MM.1S (cell line): ENCODE measurements around the gene NDUFB10.

Experiments used
- DNase-seq: peaks from one replicate; pipeline ENCODE4 v3.0.0-alpha.2; 2015
- H2AFZ ChIP-seq: fragments of 300-600 bp; sonication (generic); 2 replicates; pipeline ENCODE4 v1.6.0; 2016; ENCODE audit warnings: antibody characterized with exemption, low read length
- H3F3A ChIP-seq: fragments of 300-600 bp; sonication (generic); 2 replicates; pipeline ENCODE4 v1.6.1; 2016; ENCODE audit warnings: mild to moderate bottlenecking, antibody characterized with exemption, low read length, moderate library complexity, mixed read lengths; ENCODE audit not compliant: insufficient read depth
- H3K27ac ChIP-seq: fragments of 300-600 bp; sonication (generic); 2 replicates; pipeline ENCODE4 v1.5.1; 2016; ENCODE audit warnings: mild to moderate bottlenecking, low read length
- H3K27me3 ChIP-seq: fragments of 300-600 bp; sonication (generic); replicated peaks from 2 replicates; pipeline ENCODE4 v1.6.0; 2016; ENCODE audit warnings: low read length; ENCODE audit not compliant: insufficient read depth
- H3K36me3 ChIP-seq: fragments of 300-600 bp; sonication (generic); replicated peaks from 2 replicates; pipeline ENCODE4 v1.6.1; 2016; ENCODE audit warnings: mild to moderate bottlenecking, low read length, mixed read lengths; ENCODE audit not compliant: insufficient read depth
- H3K4me1 ChIP-seq: fragments of 300-600 bp; sonication (generic); 2 replicates; pipeline ENCODE4 v1.6.1; 2016; ENCODE audit warnings: low read length, mixed read lengths
- H3K4me2 ChIP-seq: fragments of 300-600 bp; sonication (generic); 2 replicates; pipeline ENCODE4 v1.6.0; 2016; ENCODE audit warnings: low read depth, low read length
- H3K4me3 ChIP-seq: fragments of 300-600 bp; sonication (generic); 2 replicates; pipeline ENCODE4 v1.5.1; 2016; ENCODE audit warnings: low read length, mixed read lengths
- H3K79me2 ChIP-seq: fragments of 300-600 bp; sonication (generic); 2 replicates; pipeline ENCODE4 v1.6.1; 2016; ENCODE audit warnings: mixed run types, low read length, mixed read lengths
- H3K9ac ChIP-seq: fragments of 300-600 bp; sonication (generic); 2 replicates; pipeline ENCODE4 v1.6.1; 2016; ENCODE audit warnings: low read length, mixed read lengths
- H3K9me2 ChIP-seq: fragments of 300-600 bp; sonication (generic); replicated peaks from 2 replicates; pipeline ENCODE4 v1.6.1; 2016; ENCODE audit warnings: mild to moderate bottlenecking, low read length, mixed read lengths; ENCODE audit not compliant: insufficient read depth
- H3K9me3 ChIP-seq: fragments of 300-600 bp; sonication (generic); replicated peaks from 2 replicates; pipeline ENCODE4 v1.6.1; 2016; ENCODE audit warnings: mild to moderate bottlenecking, low read length, mixed read lengths; ENCODE audit not compliant: insufficient read depth
- H4K20me1 ChIP-seq: fragments of 300-600 bp; sonication (generic); 2 replicates; pipeline ENCODE4 v1.6.1; 2016; ENCODE audit warnings: mild to moderate bottlenecking, low read length, moderate library complexity, mixed read lengths; ENCODE audit not compliant: insufficient read depth
- CTCF ChIP-seq: fragments of 300-600 bp; sonication (generic); IDR thresholded peaks from 2 replicates; pipeline ENCODE4 v1.5.1; 2016; ENCODE audit warnings: antibody characterized with exemption, low read length, mixed read lengths
- EZH2 ChIP-seq: fragments of 300-600 bp; sonication (generic); optimal IDR thresholded peaks from 2 replicates; pipeline ENCODE3; 2017; ENCODE audit warnings: low read depth, mild to moderate bottlenecking, antibody characterized with exemption, low read length, mixed read lengths
- EZH2phosphoT487 ChIP-seq: fragments of 300-600 bp; sonication (generic); IDR thresholded peaks from 2 replicates; pipeline ENCODE4 v1.6.1; 2018; ENCODE audit warnings: antibody characterized with exemption, low read length

NDUFB10 gene

GRCh38 chr16:1920727-1921171 lies 38.6 kb upstream of the NDUFB10 start:
- Histone ChIP-seq H3K79me2 (no peaks in the 10 kb centered on the region), H3K4me2 (peak overlapping the region; percentile 66), H3K9me3 (no peaks in the 10 kb centered on the region), H4K20me1 (no peaks in the 10 kb centered on the region), H3K4me1 (no peaks in the 10 kb centered on the region), H2AFZ (0 out of 2 replicates have a peak overlapping the region, but pooled peaks have one; percentile 33), H3F3A (no peaks in the 10 kb centered on the region), H3K9ac (no peak overlapping the region), H3K4me3 (peak overlapping the region; percentile 17; the same call in 1 of the 2 replicates), H3K27ac (no peak overlapping the region), H3K36me3 (no peaks in the 10 kb centered on the region), H3K27me3 (peaks cover 82% of the 10 kb centered on the region), H3K9me2 (no peaks in the 10 kb centered on the region)
- DNase-seq: peak; percentile 45
- TF ChIP-seq EZH2: no peak
- TF ChIP-seq EZH2phosphoT487: no peak
- TF ChIP-seq CTCF: no peak

DNA sequence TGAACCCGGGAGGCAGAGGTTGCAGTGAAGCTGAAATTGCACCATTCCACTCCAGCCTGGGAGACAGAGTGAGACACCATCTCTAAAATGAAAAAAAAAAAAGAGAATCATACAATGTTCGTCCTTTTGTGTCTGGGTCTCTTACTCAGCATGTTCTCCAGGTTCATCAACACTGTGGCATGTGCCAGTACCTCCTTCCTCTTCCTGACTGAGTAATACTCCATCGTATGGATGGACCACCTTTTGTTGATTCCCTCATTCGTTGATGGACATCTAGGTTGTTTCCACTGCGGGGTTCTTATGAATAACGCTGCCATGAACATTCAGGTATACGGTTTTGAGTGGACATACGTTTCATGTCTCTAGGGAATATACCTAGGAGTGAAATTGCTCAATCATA lies 37.0 kb upstream of the NDUFB10 start:
- no peak for DNase-seq
- no peaks in the 10 kb centered on the region for H4K20me1 ChIP-seq
- H3K9me2 ChIP-seq: no peaks in the 10 kb centered on the region
- no peaks in the 10 kb centered on the region for H3K79me2 ChIP-seq
- H2AFZ ChIP-seq: no peak overlapping the region
- H3K9me3 ChIP-seq: no peaks in the 10 kb centered on the region
- H3K4me3 ChIP-seq: no peak overlapping the region
- H3K36me3 ChIP-seq: no peaks in the 10 kb centered on the region
- H3K4me1 ChIP-seq: no peaks in the 10 kb centered on the region
- no peak overlapping the region for H3K4me2 ChIP-seq
- no peak for TF ChIP-seq EZH2
- no peak for TF ChIP-seq CTCF
- TF ChIP-seq EZH2phosphoT487: no peak
- no peaks in the 10 kb centered on the region for H3F3A ChIP-seq
- H3K9ac ChIP-seq: no peak overlapping the region
- H3K27ac ChIP-seq: no peak overlapping the region
- H3K27me3 ChIP-seq: peaks cover 66% of the 10 kb centered on the region

- DNase-seq: no peak
- Histone ChIP-seq H3K36me3 (no peaks in the 10 kb centered on the region), H3K79me2 (no peaks in the 10 kb centered on the region), H3K27me3 (peaks cover 60% of the 10 kb centered on the region), H4K20me1 (no peaks in the 10 kb centered on the region), H2AFZ (no peak overlapping the region), H3K4me3 (no peak overlapping the region), H3K27ac (no peak overlapping the region), H3F3A (no peaks in the 10 kb centered on the region), H3K9me2 (no peaks in the 10 kb centered on the region), H3K9me3 (no peaks in the 10 kb centered on the region), H3K4me2 (no peak overlapping the region), H3K9ac (no peak overlapping the region), H3K4me1 (no peaks in the 10 kb centered on the region)
- 0 out of 2 replicates have a peak, but pooled peaks have one; percentile 10 for TF ChIP-seq CTCF
- no peak for TF ChIP-seq EZH2
- no peak for TF ChIP-seq EZH2phosphoT487
These were observed 35.9 kb upstream of the NDUFB10 start for GRCh38 chr16:1923299-1924034.
